GM12865 (cell line): ENCODE results near the gene HS3ST3B1.

ENCODE experiments used
- DNase-seq: peaks from one replicate; pipeline ENCODE4 v3.0.0; 2010; ENCODE audit warnings: low read depth
- H3K4me3 ChIP-seq: 2 replicates; pipeline ENCODE4 v1.5.1; 2011; ENCODE audit warnings: mild to moderate bottlenecking, low read depth, low read length, control low read depth
- CTCF ChIP-seq: IDR thresholded peaks from 2 replicates; pipeline ENCODE4 v1.5.1; 2011; ENCODE audit warnings: low read length, control low read depth, low read depth, inconsistent platforms; ENCODE audit not compliant: insufficient read depth; ENCODE audit errors: missing control alignments

The HS3ST3B1 gene

GRCh38 chr17:14312522-14312921, 11.6 kb downstream of the HS3ST3B1 start:
- TF ChIP-seq CTCF = no peak
- no peak for DNase-seq
- H3K4me3 ChIP-seq = no peak overlapping the region

GRCh38 chr17:14316126-14316832, 15.4 kb downstream of the HS3ST3B1 start:
- no peak for TF ChIP-seq CTCF
- H3K4me3 ChIP-seq = no peak overlapping the region
- DNase-seq = no peak

- TF ChIP-seq CTCF = no peak
- DNase-seq = no peak
- H3K4me3 ChIP-seq = no peak overlapping the region
These were observed 16.5 kb downstream of the HS3ST3B1 start for GRCh38 chr17:14317383-14317782.

GRCh38 chr17:14318109-14318917, 17.4 kb downstream of the HS3ST3B1 start:
- DNase-seq = no peak
- no peak for TF ChIP-seq CTCF
- H3K4me3 ChIP-seq = no peak overlapping the region

GRCh38 chr17:14318918-14319205, 18.0 kb downstream of the HS3ST3B1 start:
- no peak for TF ChIP-seq CTCF
- no peak for DNase-seq
- no peak overlapping the region for H3K4me3 ChIP-seq

GRCh38 chr17:14320098-14320497, 19.2 kb downstream of the HS3ST3B1 start:
- no peak overlapping the region for H3K4me3 ChIP-seq
- DNase-seq = no peak
- TF ChIP-seq CTCF = no peak
